SK-N-SH treated with all-trans-retinoic acid at 6 μM for 48 hours (cell line): Measurements from ENCODE around the gene SHC1.

Experiments
- ATAC-seq: fragments of 200-7000 bp; cut with Tn5 transposase; 3 replicates; pipeline ENCODE4 v1.9.1; 2020; ENCODE audit warnings: mild to moderate bottlenecking, moderate library complexity
- ARNTL ChIP-seq: fragments of 450-650 bp; formaldehyde crosslinking; IDR thresholded peaks from 2 replicates; pipeline ENCODE4 v1.5.0; 2020; ENCODE audit warnings: low read depth, mild to moderate bottlenecking, moderate library complexity, borderline replicate concordance
- BACH2 ChIP-seq: fragments of 250-450 bp; sonication (Bioruptor Pico); IDR thresholded peaks from 2 replicates; pipeline ENCODE4 v1.9.0; 2021; ENCODE audit warnings: mild to moderate bottlenecking, borderline replicate concordance
- CSDC2 ChIP-seq: fragments of 250-450 bp; sonication (Bioruptor Pico); IDR thresholded peaks from 2 replicates; pipeline ENCODE4 v1.5.0; 2020; ENCODE audit warnings: mild to moderate bottlenecking, moderate library complexity
- GLIS3 ChIP-seq: fragments of 250-450 bp; sonication (Bioruptor Pico); IDR thresholded peaks from 2 replicates; pipeline ENCODE4 v1.5.0; 2020; ENCODE audit warnings: mild to moderate bottlenecking, moderate library complexity
- ISL1 ChIP-seq: fragments of 250-450 bp; sonication (Bioruptor Pico); IDR thresholded peaks from 2 replicates; pipeline ENCODE4 v2.1.2; 2022; ENCODE audit warnings: mild to moderate bottlenecking, moderate library complexity
- OSR1 ChIP-seq: fragments of 250-450 bp; sonication (Bioruptor Pico); IDR thresholded peaks from 2 replicates; pipeline ENCODE4 v1.8.0; 2022; ENCODE audit warnings: moderate library complexity, mild to moderate bottlenecking, inconsistent platforms
- PATZ1 ChIP-seq: fragments of 250-450 bp; sonication (Bioruptor Pico); IDR thresholded peaks from 2 replicates; pipeline ENCODE4 v1.8.0; 2020; ENCODE audit warnings: mild to moderate bottlenecking, moderate library complexity, borderline replicate concordance
- POU6F1 ChIP-seq: fragments of 250-450 bp; sonication (Bioruptor Pico); IDR thresholded peaks from 2 replicates; pipeline ENCODE4 v1.8.0; 2021; ENCODE audit warnings: low read depth, mild to moderate bottlenecking, moderate library complexity, borderline replicate concordance
- PPARA ChIP-seq: fragments of 250-450 bp; sonication (Bioruptor Pico); IDR thresholded peaks from 2 replicates; pipeline ENCODE4 v1.5.0; 2020; ENCODE audit warnings: mild to moderate bottlenecking, borderline replicate concordance
- RARB ChIP-seq: fragments of 250-450 bp; sonication (Bioruptor Pico); IDR thresholded peaks from 2 replicates; pipeline ENCODE4 v1.8.0; 2021; ENCODE audit warnings: mild to moderate bottlenecking, moderate library complexity
- SNAI2 ChIP-seq: fragments of 250-450 bp; sonication (Bioruptor Pico); IDR thresholded peaks from 2 replicates; pipeline ENCODE4 v1.5.0; 2020; ENCODE audit warnings: mild to moderate bottlenecking, moderate library complexity
- TCF4 ChIP-seq: fragments of 250-450 bp; sonication (Bioruptor Pico); IDR thresholded peaks from 2 replicates; pipeline ENCODE4 v1.8.0; 2021; ENCODE audit warnings: mild to moderate bottlenecking, moderate library complexity, borderline replicate concordance
- TOX ChIP-seq: fragments of 250-450 bp; sonication (Bioruptor Pico); IDR thresholded peaks from 2 replicates; pipeline ENCODE4 v1.8.0; 2021; ENCODE audit warnings: mild to moderate bottlenecking, moderate library complexity, borderline replicate concordance
- TSHZ2 ChIP-seq: fragments of 250-450 bp; sonication (Bioruptor Pico); IDR thresholded peaks from 2 replicates; pipeline ENCODE4 v1.5.0; 2020; ENCODE audit warnings: mild to moderate bottlenecking, moderate library complexity
- ZC3H10 ChIP-seq: fragments of 250-450 bp; sonication (Bioruptor Pico); IDR thresholded peaks from 2 replicates; pipeline ENCODE4 v1.5.1; 2021; ENCODE audit warnings: mild to moderate bottlenecking, moderate library complexity
- ZFP3 ChIP-seq: fragments of 250-450 bp; sonication (Bioruptor Pico); IDR thresholded peaks from 2 replicates; pipeline ENCODE4 v1.5.0; 2020; ENCODE audit warnings: mild to moderate bottlenecking, moderate library complexity
- ZFP30 ChIP-seq: fragments of 450-650 bp; formaldehyde crosslinking; IDR thresholded peaks from 2 replicates; pipeline ENCODE4 v1.5.0; 2022; ENCODE audit warnings: mild to moderate bottlenecking, moderate library complexity
- TF ChIP-seq, protein P1 (sequence below): fragments of 250-450 bp; sonication (Bioruptor Pico); IDR thresholded peaks from 2 replicates; pipeline ENCODE4 v1.5.1; 2021; ENCODE audit warnings: mild to moderate bottlenecking, moderate library complexity

The SHC1 gene, protein sequence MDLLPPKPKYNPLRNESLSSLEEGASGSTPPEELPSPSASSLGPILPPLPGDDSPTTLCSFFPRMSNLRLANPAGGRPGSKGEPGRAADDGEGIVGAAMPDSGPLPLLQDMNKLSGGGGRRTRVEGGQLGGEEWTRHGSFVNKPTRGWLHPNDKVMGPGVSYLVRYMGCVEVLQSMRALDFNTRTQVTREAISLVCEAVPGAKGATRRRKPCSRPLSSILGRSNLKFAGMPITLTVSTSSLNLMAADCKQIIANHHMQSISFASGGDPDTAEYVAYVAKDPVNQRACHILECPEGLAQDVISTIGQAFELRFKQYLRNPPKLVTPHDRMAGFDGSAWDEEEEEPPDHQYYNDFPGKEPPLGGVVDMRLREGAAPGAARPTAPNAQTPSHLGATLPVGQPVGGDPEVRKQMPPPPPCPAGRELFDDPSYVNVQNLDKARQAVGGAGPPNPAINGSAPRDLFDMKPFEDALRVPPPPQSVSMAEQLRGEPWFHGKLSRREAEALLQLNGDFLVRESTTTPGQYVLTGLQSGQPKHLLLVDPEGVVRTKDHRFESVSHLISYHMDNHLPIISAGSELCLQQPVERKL

DNA sequence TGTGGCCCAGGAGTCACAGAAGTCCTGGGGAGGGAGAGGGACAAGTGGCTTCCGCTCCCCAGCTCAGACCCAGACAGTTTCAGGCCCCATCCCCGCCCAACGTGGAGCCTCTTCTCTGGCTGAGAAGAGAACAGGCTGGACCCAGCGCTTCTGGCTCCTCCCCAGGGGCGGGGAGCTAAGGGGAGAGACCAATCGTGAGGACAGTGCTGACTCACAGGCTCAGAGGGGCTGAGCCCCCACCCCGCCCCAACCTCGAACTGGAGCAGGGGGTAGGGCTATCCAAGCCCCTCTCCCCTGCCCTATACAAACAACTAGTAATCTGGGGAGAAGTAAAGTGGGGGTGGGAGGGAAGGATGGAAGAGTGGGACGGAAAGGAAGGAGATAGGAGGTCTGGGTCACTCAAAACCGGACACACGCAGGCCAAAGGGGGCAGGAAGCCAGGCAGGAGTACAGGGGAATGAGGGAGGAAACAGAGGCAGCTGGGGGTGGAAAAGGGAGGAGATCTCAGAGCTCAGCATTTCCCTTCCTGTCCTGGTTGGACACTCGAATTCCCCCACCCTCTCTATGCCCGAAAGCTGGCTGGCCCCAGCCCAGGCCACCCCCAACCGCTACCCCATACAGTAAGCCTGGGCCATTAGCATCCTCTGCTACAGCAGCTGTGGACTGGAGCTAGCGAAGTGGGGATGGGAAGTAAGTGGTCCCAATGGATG, at the start of gene SHC1:
Gene SHC1, minus strand, starts transcription at position 117 of the 710 bp plus-strand sequence. CDS start 221 bp downstream, outside the sequence.
- TF ChIP-seq PATZ1 (peak; percentile 80), POU6F1 (no peak), RARB (CRISPR knock-in tag) (no peak)
- peak; percentile 73 for ATAC-seq

- no peak for TF ChIP-seq ISL1
- no peak for TF ChIP-seq TOX (CRISPR knock-in tag)
- no peak for TF ChIP-seq TSHZ2 (CRISPR knock-in tag)
- TF ChIP-seq, protein P1, sequence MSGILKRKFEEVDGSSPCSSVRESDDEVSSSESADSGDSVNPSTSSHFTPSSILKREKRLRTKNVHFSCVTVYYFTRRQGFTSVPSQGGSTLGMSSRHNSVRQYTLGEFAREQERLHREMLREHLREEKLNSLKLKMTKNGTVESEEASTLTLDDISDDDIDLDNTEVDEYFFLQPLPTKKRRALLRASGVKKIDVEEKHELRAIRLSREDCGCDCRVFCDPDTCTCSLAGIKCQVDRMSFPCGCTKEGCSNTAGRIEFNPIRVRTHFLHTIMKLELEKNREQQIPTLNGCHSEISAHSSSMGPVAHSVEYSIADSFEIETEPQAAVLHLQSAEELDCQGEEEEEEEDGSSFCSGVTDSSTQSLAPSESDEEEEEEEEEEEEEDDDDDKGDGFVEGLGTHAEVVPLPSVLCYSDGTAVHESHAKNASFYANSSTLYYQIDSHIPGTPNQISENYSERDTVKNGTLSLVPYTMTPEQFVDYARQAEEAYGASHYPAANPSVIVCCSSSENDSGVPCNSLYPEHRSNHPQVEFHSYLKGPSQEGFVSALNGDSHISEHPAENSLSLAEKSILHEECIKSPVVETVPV (CRISPR knock-in tag): no peak
- no peak for ATAC-seq
Observed at GRCh38 chr1:155019377-155020245, 49.1 kb upstream of the SHC1 start.

- ATAC-seq: no peak
- TF ChIP-seq RARB (CRISPR knock-in tag) (no peak), BACH2 (no peak), OSR1 (CRISPR knock-in tag) (no peak), ISL1 (no peak), ARNTL (CRISPR knock-in tag) (no peak), ZFP3 (CRISPR knock-in tag) (no peak), PATZ1 (no peak), SNAI2 (CRISPR knock-in tag) (no peak), GLIS3 (no peak), ZC3H10 (CRISPR knock-in tag) (no peak), CSDC2 (CRISPR knock-in tag) (no peak), TOX (CRISPR knock-in tag) (no peak), ZFP30 (CRISPR knock-in tag) (no peak), TSHZ2 (CRISPR knock-in tag) (no peak), TCF4 (CRISPR knock-in tag) (no peak), PPARA (CRISPR knock-in tag) (no peak)
Observed at GRCh38 chr1:155018617-155019348, 48.2 kb upstream of the SHC1 start.
